A673 (cell line): ENCODE results near the gene FREY1. TPM values are rescaled to one million over a fixed set of nuclear protein-coding genes. Genes with fewer than 3 reads are reported as not detected.
A peak's percentile ranks its signal among the peaks of the same experiment; 100 is the strongest.

Experiments used
- BruUV-seq: library from RNA; stranded (reverse); fragments of 400-500 nt; replicated peaks from 2 replicates; lab custom pipeline; 2021; lab: Mats Ljungman, UMichigan
- CTCF ChIA-PET: fragments of 300-600 bp; sonication (Branson Sonifier 250); formaldehyde crosslinking; loops from one replicate; lab custom pipeline; 2022; ENCODE audit warnings: antibody characterized with exemption; lab: Charles Lee
- POLR2A ChIA-PET: fragments of 300-600 bp; sonication (Branson Sonifier 250); formaldehyde crosslinking; loops from one replicate; lab custom pipeline; 2022; ENCODE audit warnings: antibody characterized with exemption; ENCODE audit not compliant: low non-redundant PET; lab: Charles Lee
- DNase-seq: peaks from one replicate; pipeline ENCODE4 v3.0.0-alpha.2; 2015; ENCODE audit warnings: low spot score
- H3K27ac ChIP-seq: fragments of 200-600 bp; sonication (generic); 2 replicates; pipeline ENCODE4 v1.5.1; 2016; ENCODE audit warnings: mixed run types, low read depth, mild to moderate bottlenecking, mixed read lengths, antibody characterized with exemption, low read length; ENCODE audit not compliant: poor library complexity, severe bottlenecking
- H3K27me3 ChIP-seq: fragments of 200-600 bp; sonication (generic); replicated peaks from 2 replicates; pipeline ENCODE4 v1.6.1; 2017; ENCODE audit warnings: mixed run types, low read depth, mild to moderate bottlenecking, mixed read lengths, antibody characterized with exemption, low read length; ENCODE audit not compliant: insufficient read depth, poor library complexity
- H3K36me3 ChIP-seq: fragments of 200-600 bp; sonication (generic); 2 replicates; pipeline ENCODE4 v1.6.1; 2016; ENCODE audit warnings: mixed run types, mild to moderate bottlenecking, mixed read lengths, antibody characterized with exemption, low read length; ENCODE audit not compliant: insufficient read depth, poor library complexity, severe bottlenecking
- H3K4me1 ChIP-seq: fragments of 200-600 bp; sonication (generic); 2 replicates; pipeline ENCODE4 v1.6.1; 2017; ENCODE audit warnings: mixed run types, mild to moderate bottlenecking, mixed read lengths, antibody characterized with exemption, low read length; ENCODE audit not compliant: insufficient read depth, poor library complexity, severe bottlenecking
- H3K4me3 ChIP-seq: fragments of 200-600 bp; sonication (generic); 2 replicates; pipeline ENCODE4 v1.5.1; 2016; ENCODE audit warnings: low read depth, mixed run types, mild to moderate bottlenecking, mixed read lengths, low read length; ENCODE audit not compliant: poor library complexity, severe bottlenecking
- H3K9me3 ChIP-seq: fragments of 200-600 bp; sonication (generic); 2 replicates; pipeline ENCODE4 v1.6.1; 2016; ENCODE audit warnings: mixed run types, low read depth, mild to moderate bottlenecking, mixed read lengths, antibody characterized with exemption, low read length; ENCODE audit not compliant: poor library complexity, severe bottlenecking
- CTCF ChIP-seq: fragments of 300-800, 200-600 bp; sonication (generic); conservative IDR thresholded peaks from 2 replicates; pipeline ENCODE4 v1.5.1; 2017; ENCODE audit warnings: low read depth, mild to moderate bottlenecking, antibody characterized with exemption, low read length, moderate library complexity, mixed read lengths
- EZH2 ChIP-seq: fragments of 200-600 bp; sonication (generic); IDR thresholded peaks from 2 replicates; pipeline ENCODE4 v1.6.1; 2017; ENCODE audit warnings: borderline replicate concordance, low read depth, mild to moderate bottlenecking, mixed read lengths, antibody characterized with exemption, low read length; ENCODE audit not compliant: poor library complexity, severe bottlenecking
- intact Hi-C: fragments of 100-400 bp; cut with micrococcal nuclease; formaldehyde crosslinking; loops from one replicate; pipeline ENCODE4 v1.10.0; 2022; ENCODE audit not compliant: unreplicated experiment
- total RNA-seq: library from RNA; stranded (reverse); gene quantifications from 2 replicates; pipeline ENCODE4 v1.2.3, GENCODE V29; 2021

FREY1 gene
- total RNA-seq, 1 experiment from 2014 or later, result 3.8 TPM

GRCh38 chr11:45877221-45877620, 29.9 kb downstream of the FREY1 start:
- POLR2A ChIA-PET, result no interaction called here
- no peak for DNase-seq
- BruUV-seq, result no TSS peak

GRCh38 chr11:45876401-45876800, 30.7 kb downstream of the FREY1 start:
- H3K27ac ChIP-seq, result no peak overlapping the region
- BruUV-seq, result no TSS peak
- TF ChIP-seq CTCF (no peak), EZH2 (no peak)
- peaks cover 45% of the 10 kb centered on the region for H3K4me1 ChIP-seq
- DNase-seq, result no peak
- CTCF ChIA-PET, result no interaction called here
- intact Hi-C loops, result loop anchor here (10.0 kb wide), 1 partner anchor 358 kb away; no protein-coding TSS in a partner anchor
- peaks cover 33% of the 10 kb centered on the region for H3K36me3 ChIP-seq
- no peaks in the 10 kb centered on the region for H3K9me3 ChIP-seq
- H3K4me3 ChIP-seq, result no peak overlapping the region
- no peaks in the 10 kb centered on the region for H3K27me3 ChIP-seq
- POLR2A ChIA-PET, result no interaction called here

More at GRCh38 chr11:45877221-45877620, 29.9 kb downstream of the FREY1 start:
- no peak for TF ChIP-seq CTCF
- no peak for TF ChIP-seq EZH2
- H3K4me3 ChIP-seq, result no peak overlapping the region
- CTCF ChIA-PET, result no interaction called here
- intact Hi-C loops, result loop anchor here (10.0 kb wide), 1 partner anchor 358 kb away; no protein-coding TSS in a partner anchor
- H3K36me3 ChIP-seq, result peaks cover 31% of the 10 kb centered on the region
- no peaks in the 10 kb centered on the region for H3K27me3 ChIP-seq
- peaks cover 42% of the 10 kb centered on the region for H3K4me1 ChIP-seq
- no peaks in the 10 kb centered on the region for H3K9me3 ChIP-seq
- H3K27ac ChIP-seq, result no peak overlapping the region

- ChIA-PET POLR2A (interaction anchor here (0.8 kb wide), 1 partner anchor 10 kb away, joined by 4 read pairs; no protein-coding TSS in a partner anchor), CTCF (interaction anchor here (0.5 to 3.4 kb wide), 29 partner anchors 9 to 1209 kb away, joined by 3 to 39 read pairs (median 4); partner anchors contain the start of genes CRY2 and PEX16)
- H3K4me1 ChIP-seq, result peaks cover 21% of the 10 kb centered on the region
- no TSS peak for BruUV-seq
- H3K9me3 ChIP-seq, result no peaks in the 10 kb centered on the region
- no peak overlapping the region for H3K4me3 ChIP-seq
- intact Hi-C loops, result loop anchor here (1.0 to 10.0 kb wide), 4 partner anchors 44 to 362 kb away; partner anchors contain the start of gene PEX16
- H3K27ac ChIP-seq, result peak overlapping the region; percentile 61
- TF ChIP-seq CTCF (peak; percentile 100), EZH2 (no peak)
- peaks cover 52% of the 10 kb centered on the region for H3K36me3 ChIP-seq
- H3K27me3 ChIP-seq, result no peaks in the 10 kb centered on the region
- peak; percentile 100 for DNase-seq
Measured at GRCh38 chr11:45872651-45873356, 34.3 kb downstream of the FREY1 start.
